Activated CD8-positive, alpha-beta memory T cell treated with anti-CD3 and anti-CD28 coated beads, Interleukin-2, amount 50 U/mL, for 24 hours (primary cell): Measurements from ENCODE around the gene GABRD.
"Not testable (repeated sequence)": the region's sequence is repeated elsewhere in the genome, so short reads cannot be mapped to it uniquely, and the experiment has no call there.

ENCODE experiments used
- DNase-seq: peaks from one replicate; pipeline ENCODE4 v3.0.0-alpha.2; 2020; ENCODE audit errors: extremely low read depth

GABRD gene, protein sequence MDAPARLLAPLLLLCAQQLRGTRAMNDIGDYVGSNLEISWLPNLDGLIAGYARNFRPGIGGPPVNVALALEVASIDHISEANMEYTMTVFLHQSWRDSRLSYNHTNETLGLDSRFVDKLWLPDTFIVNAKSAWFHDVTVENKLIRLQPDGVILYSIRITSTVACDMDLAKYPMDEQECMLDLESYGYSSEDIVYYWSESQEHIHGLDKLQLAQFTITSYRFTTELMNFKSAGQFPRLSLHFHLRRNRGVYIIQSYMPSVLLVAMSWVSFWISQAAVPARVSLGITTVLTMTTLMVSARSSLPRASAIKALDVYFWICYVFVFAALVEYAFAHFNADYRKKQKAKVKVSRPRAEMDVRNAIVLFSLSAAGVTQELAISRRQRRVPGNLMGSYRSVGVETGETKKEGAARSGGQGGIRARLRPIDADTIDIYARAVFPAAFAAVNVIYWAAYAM

GRCh38 chr1:2019172-2019543 lies at the start of gene GABRD:
TSS of gene GABRD (plus strand) at chr1:2019345. CDS start at chr1:2019424, 79 bp downstream.
- DNase-seq = no peak

DNA sequence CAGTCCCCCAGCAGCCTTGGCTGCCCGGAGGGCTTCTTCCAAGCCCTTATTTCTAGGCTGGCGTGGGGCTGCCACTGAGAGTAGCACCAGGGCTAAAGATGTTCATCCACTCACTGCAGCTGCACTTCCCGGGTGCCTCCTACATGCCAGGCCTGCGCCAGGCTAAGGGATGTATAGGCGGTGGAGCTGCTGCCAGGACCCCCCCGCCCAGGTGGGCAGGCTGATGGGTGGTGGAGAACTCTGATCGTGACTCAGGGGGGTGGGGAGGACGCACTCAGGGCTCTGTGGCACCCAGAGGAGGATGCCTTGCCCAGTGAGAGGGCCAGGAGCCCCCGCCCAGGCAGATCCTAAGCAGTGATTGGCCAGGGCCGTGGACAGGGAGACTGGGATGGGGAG lies 49.6 kb upstream of the GABRD start:
- DNase-seq = no peak

DNA sequence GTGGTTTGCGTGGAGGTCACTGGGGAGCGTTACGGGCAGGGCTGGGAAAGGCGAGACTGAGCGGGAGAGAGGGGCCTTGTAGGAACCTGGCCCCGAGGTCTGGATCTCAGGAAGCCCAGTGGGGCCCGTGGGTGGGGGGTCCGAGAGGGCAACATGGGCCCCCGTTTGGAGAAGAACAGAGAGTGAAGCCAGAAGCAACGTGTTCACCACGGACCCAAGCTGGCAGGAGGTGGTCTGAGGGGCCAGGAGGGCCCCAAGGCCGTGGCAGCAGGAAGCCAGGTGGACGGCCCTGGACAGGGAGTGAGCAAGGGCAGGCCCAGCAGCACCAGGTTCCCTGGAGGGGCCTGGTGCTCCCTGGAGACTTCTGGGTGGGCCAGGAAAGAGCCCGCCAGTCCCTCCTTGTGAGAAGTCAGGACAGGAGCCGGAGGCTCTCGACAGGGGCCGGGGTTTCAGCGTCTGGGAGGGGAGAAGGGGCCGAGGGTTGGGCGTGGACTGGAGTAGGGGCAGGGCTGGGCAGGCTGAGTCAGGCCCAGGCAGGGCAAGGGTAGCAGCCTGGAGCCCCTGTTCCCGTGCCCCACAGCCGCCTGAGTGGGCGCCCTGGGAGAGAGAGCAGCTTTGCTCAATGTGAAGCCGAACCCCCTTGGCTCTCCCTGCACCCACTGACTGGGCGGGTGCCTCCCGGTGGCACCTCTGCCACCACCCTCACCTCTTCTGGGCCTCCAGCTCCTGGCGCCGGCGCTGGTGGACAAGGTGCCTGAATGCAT lies 49.0 kb upstream of the GABRD start:
- DNase-seq = no peak

DNA sequence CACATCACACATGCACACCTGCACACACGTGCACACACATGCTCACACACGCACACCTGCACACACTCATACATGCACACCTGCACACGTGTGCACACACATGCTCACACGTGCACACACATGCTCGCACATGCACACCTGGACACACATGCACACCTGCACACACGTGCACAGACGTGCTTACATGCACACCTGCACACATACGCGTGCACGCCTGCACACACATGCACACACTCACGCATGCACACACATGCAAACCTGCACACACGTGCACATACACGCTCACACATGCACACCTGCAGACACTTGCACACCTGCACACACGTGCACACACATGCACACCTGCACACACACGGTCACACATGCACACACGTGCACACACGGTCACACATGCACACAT lies 48.1 kb upstream of the GABRD start:
- DNase-seq = no peak

GRCh38 chr1:1971688-1972087 lies 47.5 kb upstream of the GABRD start:
- no peak for DNase-seq

DNA sequence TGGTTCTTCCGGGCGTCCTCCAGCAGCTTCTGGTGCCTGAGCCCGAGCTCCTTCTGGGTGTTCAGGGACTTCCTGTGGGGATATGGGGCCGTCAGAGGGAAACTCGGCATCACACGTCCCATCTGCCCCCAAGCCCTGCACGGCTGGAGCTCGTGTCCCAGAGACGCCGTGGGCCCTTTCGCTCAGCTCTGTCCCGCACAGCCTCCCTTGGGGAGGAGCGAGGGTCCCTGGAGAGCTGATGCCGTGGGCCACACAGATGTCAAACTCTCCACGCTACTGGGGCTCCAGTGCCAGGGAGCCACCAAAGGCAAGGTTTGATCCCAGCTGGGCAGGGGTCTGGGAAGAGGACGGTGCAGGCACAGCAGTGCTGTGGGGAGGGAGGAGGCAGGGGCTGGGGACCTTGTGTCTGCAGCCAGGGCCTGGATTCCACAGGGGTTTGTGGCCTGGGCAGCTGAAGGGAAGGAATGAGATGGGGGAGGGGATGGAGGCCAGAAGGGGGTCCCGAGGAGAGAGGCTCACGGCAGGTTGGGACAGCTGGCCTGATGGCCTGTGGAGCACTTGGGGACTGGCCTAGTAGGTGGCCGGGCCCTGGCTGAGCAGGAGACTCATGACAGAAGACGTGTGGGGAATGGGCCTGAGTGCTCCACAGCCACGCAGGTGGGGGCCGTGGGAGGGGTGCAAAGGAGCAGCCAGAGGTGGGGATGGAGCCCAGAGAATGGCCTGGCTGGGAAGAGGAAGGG lies 46.0 kb upstream of the GABRD start:
- DNase-seq = no peak

- DNase-seq = no peak
Measured at GRCh38 chr1:1973716-1974642, 45.2 kb upstream of the GABRD start.

DNA sequence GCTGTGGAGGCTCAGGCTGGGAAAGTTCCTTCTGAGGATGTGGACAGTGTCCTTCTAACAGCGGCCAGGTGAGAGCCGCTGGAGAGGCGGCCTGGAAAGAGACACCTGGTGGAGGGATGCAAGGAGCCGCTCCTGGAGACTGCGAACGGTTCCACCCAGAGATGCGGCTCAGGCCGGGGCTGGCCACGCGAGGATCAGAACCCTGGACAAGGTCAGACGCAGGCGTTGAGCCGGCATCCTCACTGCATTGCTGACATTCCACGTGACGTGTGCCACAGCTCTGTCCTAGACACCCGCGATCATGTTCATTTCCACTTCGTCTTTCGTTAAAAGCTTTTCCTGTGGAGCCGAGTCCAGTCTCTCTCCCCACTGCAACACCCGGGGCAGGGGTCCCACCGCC lies 44.3 kb upstream of the GABRD start:
- DNase-seq = no peak

- no peak for DNase-seq
Measured at GRCh38 chr1:1975535-1975934, 43.6 kb upstream of the GABRD start.

GRCh38 chr1:1976031-1976430 lies 43.1 kb upstream of the GABRD start:
- no peak for DNase-seq

DNA sequence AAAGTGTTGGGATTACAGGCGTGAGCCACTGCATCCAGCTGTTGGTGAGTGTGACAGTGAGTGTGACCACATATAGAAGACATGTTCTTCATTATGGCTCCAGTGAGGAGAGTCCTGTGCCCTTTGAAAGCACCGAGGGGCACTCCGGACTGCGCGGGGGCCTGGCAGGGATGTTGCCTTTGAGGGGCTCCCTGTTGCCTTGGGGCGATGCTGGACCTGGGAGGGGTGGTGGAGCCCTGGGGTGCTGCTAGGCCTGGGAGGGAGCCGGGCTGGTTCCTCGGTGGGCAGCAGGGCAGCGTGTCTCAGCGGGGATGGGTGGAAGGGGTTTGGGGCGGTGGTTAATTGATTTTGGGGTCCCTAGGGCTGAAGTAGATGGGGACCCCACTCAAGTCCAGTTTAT lies 41.0 kb upstream of the GABRD start:
- no peak for DNase-seq

- DNase-seq = not testable (repeated sequence)
Measured at GRCh38 chr1:1978690-1979481, 40.3 kb upstream of the GABRD start.

GRCh38 chr1:1979482-1980165 lies 39.5 kb upstream of the GABRD start:
- DNase-seq = no peak

- no peak for DNase-seq
Measured at GRCh38 chr1:1980467-1981141, 38.5 kb upstream of the GABRD start.

DNA sequence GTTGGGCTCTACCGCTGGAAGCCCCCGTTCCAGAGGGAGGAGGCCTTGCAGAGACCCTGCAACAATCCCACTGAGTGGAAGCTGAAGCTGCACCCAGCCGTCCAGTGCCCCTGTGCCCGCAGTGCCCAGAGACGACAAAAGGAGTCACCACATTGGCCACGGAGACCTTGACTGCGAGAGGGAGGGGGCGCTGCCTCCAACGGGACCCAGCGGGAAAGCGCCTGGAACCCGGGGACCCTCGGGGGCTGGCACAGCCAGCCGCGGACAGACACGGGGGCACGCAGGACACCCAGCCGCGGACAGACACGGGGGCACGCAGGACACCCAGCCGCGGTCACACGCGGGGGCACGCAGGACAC lies 38.0 kb upstream of the GABRD start:
- DNase-seq = no peak

GRCh38 chr1:1981631-1982327 lies 37.4 kb upstream of the GABRD start:
- DNase-seq = not testable (repeated sequence)

DNA sequence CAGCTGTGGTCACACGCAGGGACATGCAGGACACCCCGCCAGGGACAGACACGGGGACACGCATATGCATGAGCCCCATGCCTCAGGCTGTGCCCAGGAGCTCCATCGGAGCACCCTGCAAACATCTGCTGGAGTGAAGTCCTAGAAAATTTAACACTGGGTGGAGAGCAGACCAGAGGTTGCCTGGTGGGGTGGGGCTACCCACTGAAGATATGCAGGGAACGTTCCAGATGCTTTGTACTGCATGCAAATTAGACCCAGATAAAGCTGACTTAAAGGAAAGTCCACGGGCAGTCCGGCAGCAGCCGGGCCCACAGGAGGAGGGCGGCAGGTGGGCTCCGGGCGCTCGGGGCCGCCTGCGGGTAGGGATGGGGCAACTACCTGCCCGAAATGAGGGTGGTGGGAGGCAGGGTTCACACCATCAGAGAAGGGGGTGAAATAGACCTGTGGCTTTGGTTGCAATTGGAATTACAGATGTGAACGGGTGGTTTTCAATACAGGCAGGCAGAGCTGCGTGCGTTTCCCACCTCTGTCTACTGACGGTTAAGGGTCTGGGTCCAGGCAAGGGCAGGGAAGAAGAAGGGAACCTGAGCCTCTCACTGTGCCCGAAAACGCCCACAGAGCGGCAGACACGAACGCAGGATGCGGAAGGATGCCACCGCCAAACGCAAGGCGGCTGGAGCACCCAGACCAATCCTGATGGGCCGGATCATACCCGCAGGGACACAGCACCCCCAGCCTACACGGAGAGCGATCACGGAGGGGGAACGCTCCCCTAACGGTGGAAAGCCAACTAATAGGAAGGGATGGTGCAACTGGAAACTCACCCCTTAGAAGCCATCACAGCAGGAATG lies 36.5 kb upstream of the GABRD start:
- no peak for DNase-seq

GRCh38 chr1:1984560-1985070 lies 34.5 kb upstream of the GABRD start:
- no peak for DNase-seq
